Activated CD4-positive, alpha-beta T cell treated with anti-CD3 and anti-CD28 coated beads, Interleukin-2, amount 10 ng/mL, durations not matched to agents 7 days and 5 days (primary cell): ENCODE measurements around the gene CALHM1. TPM values are rescaled to one million over a fixed set of nuclear protein-coding genes. Genes with fewer than 3 reads are reported as not detected.

ENCODE experiments used
- total RNA-seq, 2 experiments: library from RNA; stranded (reverse); gene quantifications; one replicate each; pipeline ENCODE4 v1.2.3, GENCODE V29; 2021

Gene CALHM1
- total RNA-seq, 2 experiments from 2014 or later = 0.12 to 0.21 TPM

Other genes with a start within 250 kb of the CALHM1 start
- gene RPEL1, start 213.0 kb downstream of the CALHM1 start, total RNA-seq = not detected
- under 1 TPM in 1 of 2 experiments, not detected in 1; 0.10 TPM for gene INA, start 181.8 kb downstream of the CALHM1 start, total RNA-seq
- 10 to 100 TPM; 12.2 to 13.0 TPM for gene PCGF6, start 107.8 kb downstream of the CALHM1 start, total RNA-seq
- gene TAF5, start 90.9 kb downstream of the CALHM1 start, total RNA-seq = 10 to 100 TPM; 13.2 to 15.1 TPM
- 100 to 1,000 TPM; 260 to 276 TPM for gene ATP5MK, start 62.4 kb downstream of the CALHM1 start, total RNA-seq
- 10 to 100 TPM; 43.4 to 51.8 TPM for gene PDCD11, start 62.3 kb downstream of the CALHM1 start, total RNA-seq
- gene CALHM2, start 6.5 kb downstream of the CALHM1 start, total RNA-seq = 100 to 1,000 TPM in 1 of 2 experiments, 10 to 100 TPM in 1; 89.6 to 109 TPM
- under 1 TPM in 1 of 2 experiments, not detected in 1; 0.17 TPM for gene CALHM3, start 20.3 kb upstream of the CALHM1 start, total RNA-seq
- 1 to 10 TPM; 1.1 to 1.6 TPM for gene NEURL1, start 34.8 kb upstream of the CALHM1 start, total RNA-seq